Upper lobe of right lung (tissue), 1 donor: ENCODE data around the gene ARHGAP15. TPM values are rescaled to one million over a fixed set of nuclear protein-coding genes. Genes with fewer than 3 reads are reported as not detected.

Experiments used
- ATAC-seq: fragments of 200-7000 bp; cut with Tn5 transposase; one replicate; pipeline ENCODE4 v1.9.1; 2020; ENCODE audit warnings: mild to moderate bottlenecking, moderate library complexity
- DNase-seq: peaks from one replicate; pipeline ENCODE4 v3.0.0-alpha.2; 2020
- H3K27ac ChIP-seq: fragments of 200-600 bp; one replicate; pipeline ENCODE4 v1.8.0; 2022
- H3K27me3 ChIP-seq: fragments of 200-600 bp; one replicate; pipeline ENCODE4 v1.8.0; 2022; ENCODE audit warnings: mild to moderate bottlenecking
- H3K36me3 ChIP-seq: fragments of 200-600 bp; one replicate; pipeline ENCODE4 v1.8.0; 2022
- H3K4me1 ChIP-seq: fragments of 200-600 bp; one replicate; pipeline ENCODE4 v1.8.0; 2022
- H3K4me3 ChIP-seq: fragments of 200-600 bp; one replicate; pipeline ENCODE4 v1.8.0; 2022; ENCODE audit warnings: mild to moderate bottlenecking
- H3K9me3 ChIP-seq: fragments of 200-600 bp; one replicate; pipeline ENCODE4 v1.8.0; 2022
- CTCF ChIP-seq: fragments of 200-600 bp; IDR thresholded peaks from one replicate; pipeline ENCODE4 v1.8.0; 2022; ENCODE audit warnings: antibody characterized with exemption
- intact Hi-C: fragments of 100-400 bp; cut with DNase I; formaldehyde crosslinking; loops from one replicate; pipeline ENCODE4 v1.11.0; 2022
- total RNA-seq: library from RNA; stranded (reverse); fragmentation: NEBNext Ultra II Directional; extraction: Animal tissue kit (Norgen Biotek cat#: 25700); gene quantifications from one replicate; pipeline ENCODE4 v1.2.1, GENCODE V29; 2021
- donor health status: DM: no; HTN: yes; CAD: no; lungs with severe emphysema.

The ARHGAP15 gene
- total RNA-seq, 1 donor from 2014 or later, result 19.2 TPM

- TF ChIP-seq CTCF, result no peak
- H3K36me3 ChIP-seq, result no peaks in the 10 kb centered on the region
- H3K4me3 ChIP-seq, result no peak overlapping the region
- ATAC-seq (no peak), DNase-seq (no peak)
- intact Hi-C loops, result no loop called here
- H3K27me3 ChIP-seq, result no peaks in the 10 kb centered on the region
- H3K27ac ChIP-seq, result no peak overlapping the region
- H3K9me3 ChIP-seq, result no peaks in the 10 kb centered on the region
- no peaks in the 10 kb centered on the region for H3K4me1 ChIP-seq
Measured at GRCh38 chr2:143734507-143734906, 605.3 kb downstream of the ARHGAP15 start.

GRCh38 chr2:143736904-143737303 is 607.7 kb downstream of the ARHGAP15 start:
- Histone ChIP-seq H3K36me3 (no peaks in the 10 kb centered on the region), H3K9me3 (no peaks in the 10 kb centered on the region), H3K27ac (no peak overlapping the region), H3K27me3 (no peaks in the 10 kb centered on the region), H3K4me1 (no peaks in the 10 kb centered on the region), H3K4me3 (no peak overlapping the region)
- intact Hi-C loops, result no loop called here
- ATAC-seq (no peak), DNase-seq (no peak)
- no peak for TF ChIP-seq CTCF

- no peaks in the 10 kb centered on the region for H3K36me3 ChIP-seq
- intact Hi-C loops, result no loop called here
- H3K27ac ChIP-seq, result no peak overlapping the region
- ATAC-seq, result no peak
- no peaks in the 10 kb centered on the region for H3K4me1 ChIP-seq
- H3K27me3 ChIP-seq, result no peaks in the 10 kb centered on the region
- no peak for TF ChIP-seq CTCF
- no peak for DNase-seq
- H3K9me3 ChIP-seq, result no peaks in the 10 kb centered on the region
- H3K4me3 ChIP-seq, result no peak overlapping the region
Measured at GRCh38 chr2:143740431-143740830, 611.2 kb downstream of the ARHGAP15 start.

- Histone ChIP-seq H3K4me3 (no peak overlapping the region), H3K27me3 (no peaks in the 10 kb centered on the region), H3K4me1 (no peaks in the 10 kb centered on the region), H3K9me3 (no peaks in the 10 kb centered on the region), H3K36me3 (no peaks in the 10 kb centered on the region), H3K27ac (no peak overlapping the region)
- intact Hi-C loops, result no loop called here
- ATAC-seq (no peak), DNase-seq (no peak)
- TF ChIP-seq CTCF, result no peak
Measured at GRCh38 chr2:143741205-143741604, 612.0 kb downstream of the ARHGAP15 start.

GRCh38 chr2:143742581-143742980 is 613.4 kb downstream of the ARHGAP15 start:
- TF ChIP-seq CTCF, result no peak
- no peak overlapping the region for H3K4me3 ChIP-seq
- DNase-seq (no peak), ATAC-seq (no peak)
- no peaks in the 10 kb centered on the region for H3K9me3 ChIP-seq
- intact Hi-C loops, result no loop called here
- no peaks in the 10 kb centered on the region for H3K4me1 ChIP-seq
- H3K27me3 ChIP-seq, result no peaks in the 10 kb centered on the region
- H3K36me3 ChIP-seq, result no peaks in the 10 kb centered on the region
- H3K27ac ChIP-seq, result no peak overlapping the region

GRCh38 chr2:143744114-143744513 is 614.9 kb downstream of the ARHGAP15 start:
- intact Hi-C loops, result no loop called here
- TF ChIP-seq CTCF, result no peak
- H3K27me3 ChIP-seq, result no peaks in the 10 kb centered on the region
- H3K4me3 ChIP-seq, result no peak overlapping the region
- no peak overlapping the region for H3K27ac ChIP-seq
- H3K9me3 ChIP-seq, result no peaks in the 10 kb centered on the region
- no peak for DNase-seq
- no peak for ATAC-seq
- no peaks in the 10 kb centered on the region for H3K4me1 ChIP-seq
- no peaks in the 10 kb centered on the region for H3K36me3 ChIP-seq
